Fibroblast of pulmonary artery (primary cell): ENCODE results near the gene DCTN4.

Experiments
- DNase-seq: peaks from one replicate; pipeline ENCODE4 v3.0.0-alpha.2; 2010; ENCODE audit warnings: low read depth
- H3K4me3 ChIP-seq: replicated peaks from 2 replicates; pipeline ENCODE4 v1.5.1; 2011; ENCODE audit warnings: low read depth, mild to moderate bottlenecking, control low read depth, low read length, moderate library complexity
- TF ChIP-seq, protein P1 (sequence below): IDR thresholded peaks from 2 replicates; pipeline ENCODE4 v1.5.1; 2011; ENCODE audit warnings: mild to moderate bottlenecking, control low read depth, low read length, inconsistent platforms; ENCODE audit errors: missing control alignments

Gene DCTN4

DNA sequence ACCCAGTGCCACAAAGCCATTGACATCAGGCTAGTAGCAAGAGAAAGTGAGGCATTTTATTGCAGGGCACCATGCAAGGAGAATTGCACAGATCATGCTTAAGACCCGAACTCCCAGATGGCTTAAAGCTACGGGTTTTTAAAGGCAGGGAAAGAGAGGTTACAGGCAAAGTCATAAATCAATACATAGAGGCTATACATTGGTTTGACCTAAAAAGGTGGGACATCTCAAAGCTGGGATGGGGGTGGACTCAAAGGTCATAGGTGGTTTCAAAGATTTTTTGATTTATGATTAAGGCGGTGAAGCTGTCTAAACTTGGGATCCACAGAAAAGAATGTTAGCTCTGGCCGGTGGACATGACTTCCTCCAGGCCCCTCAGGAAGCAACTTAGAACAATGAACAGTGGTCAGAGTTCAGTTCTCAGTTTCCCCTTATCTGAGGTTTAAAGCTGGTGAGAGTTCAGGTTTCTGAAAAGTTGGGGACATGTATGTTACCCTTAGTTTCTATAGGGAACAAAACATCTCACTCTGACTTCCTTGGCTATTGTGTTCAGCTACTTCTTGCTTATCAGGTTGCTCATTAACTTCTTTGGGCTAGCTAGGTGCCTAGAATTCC is 51.9 kb downstream of the DCTN4 start:
- H3K4me3 ChIP-seq = no peak overlapping the region
- DNase-seq = no peak
- TF ChIP-seq, protein P1, sequence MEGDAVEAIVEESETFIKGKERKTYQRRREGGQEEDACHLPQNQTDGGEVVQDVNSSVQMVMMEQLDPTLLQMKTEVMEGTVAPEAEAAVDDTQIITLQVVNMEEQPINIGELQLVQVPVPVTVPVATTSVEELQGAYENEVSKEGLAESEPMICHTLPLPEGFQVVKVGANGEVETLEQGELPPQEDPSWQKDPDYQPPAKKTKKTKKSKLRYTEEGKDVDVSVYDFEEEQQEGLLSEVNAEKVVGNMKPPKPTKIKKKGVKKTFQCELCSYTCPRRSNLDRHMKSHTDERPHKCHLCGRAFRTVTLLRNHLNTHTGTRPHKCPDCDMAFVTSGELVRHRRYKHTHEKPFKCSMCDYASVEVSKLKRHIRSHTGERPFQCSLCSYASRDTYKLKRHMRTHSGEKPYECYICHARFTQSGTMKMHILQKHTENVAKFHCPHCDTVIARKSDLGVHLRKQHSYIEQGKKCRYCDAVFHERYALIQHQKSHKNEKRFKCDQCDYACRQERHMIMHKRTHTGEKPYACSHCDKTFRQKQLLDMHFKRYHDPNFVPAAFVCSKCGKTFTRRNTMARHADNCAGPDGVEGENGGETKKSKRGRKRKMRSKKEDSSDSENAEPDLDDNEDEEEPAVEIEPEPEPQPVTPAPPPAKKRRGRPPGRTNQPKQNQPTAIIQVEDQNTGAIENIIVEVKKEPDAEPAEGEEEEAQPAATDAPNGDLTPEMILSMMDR = no peak

DNA sequence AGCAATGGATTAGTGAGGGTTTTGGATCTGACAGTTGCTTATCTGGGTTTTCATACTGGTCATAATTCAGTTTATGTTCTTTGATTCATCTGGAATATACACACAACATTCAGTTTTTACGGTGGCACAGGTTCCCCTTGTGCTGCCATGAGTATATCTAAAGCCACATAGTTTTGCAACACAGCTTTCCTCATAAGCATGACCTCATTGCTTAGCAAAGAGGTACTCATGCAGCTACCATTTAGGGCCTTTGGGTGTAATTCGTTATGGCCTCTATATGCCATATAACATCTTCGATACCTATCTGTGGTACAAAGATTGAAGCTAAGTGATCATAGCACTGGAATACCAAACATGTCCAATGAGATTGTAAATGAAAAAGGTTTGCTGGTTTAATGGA is 55.1 kb downstream of the DCTN4 start:
- TF ChIP-seq, protein P1 = no peak
- no peak overlapping the region for H3K4me3 ChIP-seq
- DNase-seq = peak; percentile 12

DNA sequence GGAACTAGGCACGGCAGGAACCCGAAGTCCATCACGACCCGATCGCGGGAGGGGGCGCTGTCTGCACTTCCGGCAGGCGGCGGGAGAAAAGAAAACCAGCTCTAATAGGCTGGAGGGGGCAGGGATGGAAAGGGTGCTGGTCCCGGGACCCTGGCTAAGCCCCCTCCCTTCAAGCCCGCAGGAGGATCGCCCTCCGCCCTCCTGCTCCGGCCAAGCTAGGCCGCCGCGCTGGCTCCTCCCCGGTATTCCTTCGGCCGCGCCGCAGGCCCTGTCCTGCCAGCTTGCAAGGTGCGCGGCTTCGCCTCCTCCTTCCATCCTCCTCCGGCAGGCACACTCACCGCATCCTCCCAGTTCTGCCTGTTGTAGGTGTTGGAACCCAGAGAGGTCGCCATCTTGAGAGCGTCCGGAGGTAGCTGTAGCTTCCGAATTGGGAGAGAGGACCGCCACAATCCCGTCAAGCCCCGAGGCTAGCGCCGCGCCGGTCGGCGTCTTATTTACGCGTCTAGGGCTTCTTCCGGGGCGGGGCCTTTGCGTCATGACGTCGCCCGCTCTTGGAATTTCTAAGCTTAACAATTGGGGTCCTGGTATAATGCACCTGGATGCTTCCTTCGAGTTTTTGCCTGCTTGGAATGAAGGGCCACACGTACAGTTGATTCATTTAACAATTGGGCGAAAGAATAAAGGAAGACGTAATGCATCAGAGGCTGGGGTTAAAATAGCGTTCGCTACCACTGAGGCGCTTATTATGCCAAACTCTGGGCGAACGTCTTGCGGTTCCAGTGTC is 58.0 kb downstream of the DCTN4 start, which contains the start of gene RBM22:
TSS of gene RBM22 (minus strand) at position 469 of the 784 bp plus-strand sequence. CDS start at position 392, 77 bp downstream.
- TF ChIP-seq, protein P1 = peak; percentile 53
- H3K4me3 ChIP-seq = peak within 1 kb of the TSS; percentile 92
- DNase-seq = peak; percentile 89

DNA sequence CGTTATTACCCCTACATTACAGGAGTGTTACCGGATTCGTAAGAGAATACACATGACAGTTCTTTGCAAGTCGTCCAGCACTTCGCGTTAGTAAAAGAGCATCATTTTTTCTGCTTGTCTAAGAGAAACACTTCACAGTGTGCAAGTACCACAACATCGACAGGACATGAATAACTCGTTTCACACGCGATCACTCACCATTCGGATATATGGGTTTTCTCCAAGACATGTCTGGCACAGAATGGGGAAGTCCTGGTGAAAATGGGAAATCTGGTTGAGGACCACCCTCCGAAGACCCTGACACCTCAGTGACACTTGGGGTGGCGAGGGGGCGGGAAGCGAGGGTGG is 58.6 kb downstream of the DCTN4 start:
- peak overlapping the region; percentile 92 for H3K4me3 ChIP-seq
- TF ChIP-seq, protein P1 = no peak
- peak; percentile 9 for DNase-seq

DNA sequence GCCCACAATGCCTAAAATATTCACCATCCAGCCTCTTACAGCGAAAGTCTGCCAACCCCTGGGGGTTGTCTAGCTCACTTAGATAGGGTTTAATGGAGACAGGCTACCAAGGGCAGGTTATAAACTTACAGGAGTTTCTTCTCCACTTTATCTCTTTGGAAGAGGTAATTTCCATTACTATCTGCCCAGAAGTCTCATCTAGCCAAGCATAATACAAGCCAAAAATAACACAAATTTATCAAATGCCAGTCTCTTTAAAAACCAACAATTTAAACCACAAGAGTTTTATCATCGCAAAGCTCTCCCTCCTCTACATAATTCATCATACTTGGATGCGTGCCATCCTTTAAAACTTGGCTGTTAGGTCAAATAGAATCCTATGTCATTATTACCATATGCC is 64.2 kb downstream of the DCTN4 start:
- no peak overlapping the region for H3K4me3 ChIP-seq
- TF ChIP-seq, protein P1 = no peak
- DNase-seq = peak; percentile 77

DNA sequence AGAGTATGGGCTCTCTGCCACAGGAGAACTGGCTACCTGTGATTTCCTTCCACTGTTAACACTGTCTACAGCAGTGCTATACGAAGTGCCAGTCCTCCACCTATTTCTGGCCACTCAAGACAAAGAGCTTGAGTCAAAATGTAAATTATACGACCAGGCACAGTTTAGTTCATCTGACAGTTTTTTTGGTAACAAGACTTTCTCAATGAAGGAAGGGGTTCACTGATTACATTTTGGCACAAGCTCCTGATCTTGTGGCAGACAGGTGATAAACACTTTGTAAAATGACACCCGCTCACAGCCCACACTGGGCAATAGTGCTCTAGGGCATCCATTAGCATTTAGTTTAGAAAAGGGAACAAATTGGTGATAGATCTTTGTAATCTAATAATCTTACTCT is 66.5 kb downstream of the DCTN4 start:
- no peak for DNase-seq
- TF ChIP-seq, protein P1 = no peak
- no peak overlapping the region for H3K4me3 ChIP-seq
